ENCODE results near the gene SSTR1.

The SSTR1 gene

DNA sequence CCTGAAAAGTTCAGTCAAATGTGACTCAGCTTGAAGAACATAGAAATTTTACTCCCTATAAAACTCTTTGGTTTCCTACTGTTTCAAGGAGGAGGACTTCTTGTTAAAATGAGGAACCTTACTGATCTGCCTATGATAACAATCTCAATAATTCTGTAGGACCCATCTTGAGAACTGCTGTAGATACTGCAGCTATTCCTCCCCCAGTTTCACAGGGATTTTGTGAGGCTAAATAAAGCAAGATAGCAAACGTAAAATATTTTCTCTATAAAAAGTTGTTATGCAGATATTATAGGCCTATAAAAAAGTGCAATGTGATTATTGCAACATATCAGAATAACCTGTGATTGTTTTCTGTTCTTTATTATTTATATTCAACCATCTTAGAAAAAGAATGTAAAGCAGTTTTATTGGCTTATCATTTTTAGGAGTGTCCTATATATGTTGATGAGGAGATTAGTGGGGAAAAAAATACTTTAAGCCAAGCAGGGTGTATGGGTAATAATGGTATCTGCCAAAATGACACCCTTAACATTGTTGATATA, 36.1 kb downstream of the SSTR1 start:
- DNase-seq: no peak

DNA sequence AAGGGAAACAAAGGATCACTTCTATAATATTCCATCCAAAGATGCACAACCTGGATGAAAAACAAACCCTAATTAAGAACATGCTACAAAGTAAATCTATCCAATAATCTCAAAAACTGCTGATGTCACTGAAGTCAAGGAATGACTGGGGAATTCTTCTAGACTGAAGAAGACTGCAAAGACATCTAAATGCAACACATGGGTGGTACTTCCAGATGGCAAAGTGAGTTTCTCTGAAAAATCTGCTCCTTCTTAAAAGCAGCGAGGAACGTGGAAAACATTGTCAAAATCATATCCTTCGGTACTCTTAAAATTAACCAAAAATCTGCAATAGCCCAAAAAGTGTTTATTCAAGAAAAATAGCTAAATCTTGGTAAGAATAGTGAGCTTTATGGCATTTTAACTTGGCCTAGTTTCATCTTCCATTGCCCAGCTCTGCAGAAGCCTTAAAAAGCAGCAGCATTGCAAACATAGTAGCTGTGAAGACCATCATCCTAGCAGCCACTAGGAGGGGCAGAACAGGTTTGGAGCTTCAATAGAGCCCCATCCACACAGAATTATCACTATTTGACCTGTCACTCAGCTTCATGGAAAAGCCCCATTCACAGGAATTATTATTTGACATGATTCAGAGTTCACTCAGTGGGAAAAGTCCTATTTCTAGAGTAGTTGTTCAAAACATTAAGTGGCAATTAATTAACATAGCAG, 40.8 kb downstream of the SSTR1 start:
- DNase-seq: no peak

DNA sequence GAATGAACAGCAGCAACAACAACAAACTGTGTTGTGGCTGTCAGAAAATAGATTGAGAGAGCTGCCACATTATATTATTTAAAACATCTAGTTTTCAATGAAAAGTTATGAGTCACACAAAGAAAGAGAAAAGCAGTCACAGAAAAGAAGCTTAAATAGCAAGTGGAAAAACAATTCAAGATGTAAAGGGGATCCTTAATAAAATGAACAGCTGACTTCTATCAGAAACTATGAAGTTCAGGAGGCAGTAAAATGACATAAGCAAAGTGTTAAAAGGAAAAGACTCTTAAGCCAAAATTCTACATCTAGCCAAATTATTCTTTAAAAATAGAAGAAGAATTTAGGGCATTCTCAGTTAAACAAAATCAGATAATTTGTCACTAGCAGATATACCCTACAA, 42.6 kb downstream of the SSTR1 start:
- DNase-seq: no peak

DNA sequence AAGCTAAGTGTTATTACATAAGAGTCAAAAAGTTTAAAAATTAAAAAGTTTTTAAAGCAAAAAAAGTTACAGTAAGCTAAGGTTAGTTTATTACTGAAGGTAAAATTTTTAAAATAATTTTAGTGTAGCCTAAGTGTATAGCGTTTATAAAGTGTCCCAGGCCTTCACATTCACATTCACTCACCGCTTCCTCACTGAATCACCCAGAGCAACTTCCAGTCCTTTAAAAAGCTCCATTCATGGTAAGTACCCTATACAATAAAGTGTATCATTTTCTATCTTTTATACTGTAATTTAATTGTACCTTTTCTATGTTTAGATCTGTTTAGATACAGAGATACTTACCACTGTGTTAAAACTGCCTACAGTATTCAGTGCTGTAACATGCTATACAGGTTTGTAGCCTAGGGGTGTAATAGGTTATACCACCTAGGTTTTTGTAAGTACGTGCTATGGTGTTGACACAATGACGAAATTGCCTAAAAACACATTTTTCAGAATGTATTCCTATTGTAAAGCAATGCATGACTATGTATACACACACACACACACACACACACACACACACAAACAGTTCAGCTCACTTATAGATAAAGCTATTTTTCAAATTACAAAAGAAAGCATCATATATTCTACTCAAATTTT, 44.5 kb downstream of the SSTR1 start:
- no peak for DNase-seq

DNA sequence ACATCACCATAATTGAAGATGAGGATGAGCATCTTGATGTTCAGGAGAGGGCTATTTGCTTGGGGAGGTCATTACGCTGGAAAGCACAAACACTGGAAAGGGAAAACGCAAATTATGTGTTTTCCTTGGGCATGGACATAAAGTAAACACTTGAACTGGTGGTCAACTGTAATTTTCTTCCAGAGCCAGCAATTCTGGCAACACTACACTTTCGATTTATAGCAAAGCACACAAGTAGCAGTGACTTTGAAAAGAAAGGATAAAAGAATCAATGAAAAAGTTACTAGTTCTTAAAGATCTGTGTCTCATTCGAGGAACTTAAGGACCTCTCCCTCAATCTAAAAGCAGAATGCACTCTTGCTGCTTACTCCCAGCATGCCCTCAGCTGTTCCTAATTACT, 46.0 kb downstream of the SSTR1 start:
- DNase-seq: no peak

DNA sequence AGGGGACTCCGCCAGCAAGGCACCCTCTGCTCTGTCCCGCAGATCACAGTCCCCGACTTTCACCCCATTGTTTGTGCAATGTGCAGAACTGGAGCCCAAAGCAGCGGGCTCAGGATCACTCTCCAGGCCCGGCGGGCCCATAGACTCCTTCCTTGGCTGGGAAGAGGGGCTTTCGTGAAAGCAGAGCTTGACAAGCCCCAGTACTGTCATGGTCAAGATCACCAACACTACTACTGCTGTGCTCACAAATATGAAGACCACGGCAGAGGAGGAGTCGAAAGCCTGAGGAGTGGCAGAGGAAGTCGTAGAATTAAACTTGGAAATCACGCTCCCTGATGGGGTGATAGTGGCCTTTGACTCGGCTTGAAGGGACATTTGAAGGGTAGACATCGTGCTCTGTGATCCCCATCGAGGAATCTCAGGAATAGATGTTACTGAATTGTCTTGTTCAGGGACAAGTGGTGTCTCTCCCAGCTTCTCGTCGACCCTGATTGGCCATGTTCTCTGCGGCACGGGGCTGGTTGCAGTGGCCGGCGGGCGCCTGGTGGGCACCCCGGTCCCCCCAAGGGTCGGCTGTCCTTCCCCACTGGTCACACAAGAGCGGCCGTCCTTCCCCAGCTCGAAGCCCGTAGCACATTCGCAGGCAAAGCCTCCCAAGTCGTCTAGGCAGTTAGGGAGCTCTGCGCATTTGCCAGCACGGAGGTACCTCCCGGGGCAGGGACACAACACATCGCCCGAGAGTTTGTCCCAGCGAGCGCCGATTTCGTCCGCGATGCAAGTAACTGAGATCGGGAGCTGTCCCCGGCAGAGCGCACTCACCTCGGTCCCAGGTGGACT, 47.1 kb downstream of the SSTR1 start:
- no peak for DNase-seq

DNA sequence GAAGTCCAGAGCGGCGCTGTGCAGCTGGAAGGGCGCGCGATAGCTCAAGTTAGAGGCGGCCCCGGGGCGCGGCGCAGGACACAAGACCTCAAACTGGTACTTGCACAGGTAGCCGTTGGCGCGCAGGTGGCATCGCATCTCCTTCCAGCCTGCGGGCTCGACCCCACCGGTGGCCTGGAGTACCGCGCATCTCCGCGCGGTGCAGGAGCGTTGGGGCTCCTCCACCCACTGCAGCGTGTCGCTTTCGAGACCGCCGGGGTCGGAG, 47.6 kb downstream of the SSTR1 start:
- no peak for DNase-seq

DNA sequence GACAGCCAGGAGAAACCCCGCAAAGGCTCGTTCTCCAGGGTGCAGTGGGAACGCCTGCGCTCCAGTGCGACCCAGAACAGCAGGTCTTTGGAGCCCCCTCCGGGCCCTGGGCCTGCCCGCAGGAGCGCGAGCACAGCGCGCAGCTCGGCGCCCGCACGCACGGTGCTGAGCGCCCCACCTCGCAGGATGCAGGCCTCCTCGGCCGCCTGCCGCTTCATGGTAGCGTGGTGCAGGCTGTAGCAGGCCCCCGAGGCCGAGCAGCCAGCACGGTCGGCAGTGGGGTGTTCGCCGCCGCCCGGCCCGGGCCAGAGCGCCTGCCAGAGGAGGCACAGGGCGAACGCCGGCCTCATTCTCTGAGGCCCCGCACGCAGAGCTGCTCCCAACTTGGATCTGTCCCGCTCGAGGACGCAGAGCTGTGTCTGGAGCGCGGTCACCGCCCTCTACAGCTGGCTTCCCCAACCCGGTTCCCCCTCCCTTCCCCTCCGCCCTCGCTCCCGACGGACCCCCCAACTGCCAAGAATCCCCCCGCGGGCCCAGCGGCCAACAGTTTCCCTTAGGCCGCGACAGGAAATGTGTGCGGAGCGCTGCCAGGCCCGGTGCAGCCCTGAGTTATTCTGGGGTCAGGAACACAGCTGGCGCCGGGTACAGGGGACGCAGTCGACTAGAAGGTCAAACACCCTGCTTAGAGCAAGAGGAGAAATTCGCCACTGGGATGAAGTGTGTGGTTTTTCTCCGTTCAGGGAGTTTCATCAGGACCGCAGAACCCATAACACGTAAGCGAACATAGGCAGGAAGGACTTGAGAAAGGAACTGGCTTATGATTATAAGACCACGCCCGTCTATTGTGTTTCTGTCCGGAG, 48.2 kb downstream of the SSTR1 start, which contains the start of gene CLEC14A:
CLEC14A (minus strand) TSS at position 421 of the 860 bp plus-strand sequence; CDS start at position 350, 71 bp downstream.
- DNase-seq: no peak

DNA sequence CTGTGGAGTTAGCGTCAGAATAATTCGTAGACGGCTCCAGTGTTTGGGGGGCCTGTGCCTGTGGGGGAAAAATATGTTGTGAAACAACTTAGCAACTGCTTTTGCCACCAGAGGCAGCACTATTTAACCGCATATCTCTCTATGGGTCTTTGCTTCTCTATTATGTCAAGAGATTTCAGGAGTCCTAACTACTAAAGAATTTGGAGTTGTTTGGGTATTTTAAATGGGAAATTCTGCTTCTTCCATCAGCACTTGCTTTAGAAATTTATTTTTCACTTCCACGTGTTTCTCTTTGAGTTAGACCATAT, 48.8 kb downstream of the SSTR1 start:
- DNase-seq: no peak

DNA sequence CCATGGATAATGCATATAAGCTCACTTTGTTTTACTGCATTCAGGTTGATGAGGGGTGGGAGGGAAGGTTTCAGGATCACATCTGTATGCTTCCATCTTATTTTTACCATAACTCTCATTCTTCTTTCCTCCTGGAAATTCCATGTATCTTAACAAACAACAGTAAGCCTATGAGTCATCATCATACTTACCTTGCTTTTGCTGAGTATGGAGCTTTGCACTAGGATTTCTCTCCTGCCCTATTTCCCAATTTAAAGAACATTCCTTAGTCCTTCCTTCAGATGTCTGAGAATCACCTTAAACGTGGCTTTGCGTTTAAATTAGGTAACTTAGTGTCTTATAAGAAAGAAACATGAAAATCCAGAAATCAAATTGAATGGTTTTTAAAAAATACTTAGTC, 49.8 kb downstream of the SSTR1 start:
- no peak for DNase-seq

DNA sequence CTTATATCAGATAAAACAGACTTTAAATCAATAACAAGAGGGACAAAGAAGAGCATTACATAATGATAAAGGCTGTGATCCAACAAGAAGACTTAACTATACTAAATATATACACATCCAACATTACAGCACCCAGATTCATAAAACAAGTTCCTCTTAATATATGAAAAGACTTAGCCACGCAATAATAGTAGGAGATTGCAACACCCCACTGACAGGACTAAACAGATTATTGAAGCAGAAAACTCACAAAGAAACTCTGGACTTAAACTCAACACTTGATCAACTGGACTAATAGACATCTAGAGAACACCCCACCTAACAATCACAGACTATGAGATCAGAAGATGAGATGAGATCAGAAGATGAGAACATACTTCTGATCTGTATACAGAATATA, 53.9 kb downstream of the SSTR1 start:
- no peak for DNase-seq

All from cortex of kidney (tissue), 1 donor.